C4-2B (cell line): ENCODE data around the gene STRADB.

Experiments used
- H3K27ac ChIP-seq: fragments of 450-650 bp; 2 replicates; pipeline ENCODE4 v1.5.1; 2017
- CTCF ChIP-seq: fragments of 450-650 bp; conservative IDR thresholded peaks from 2 replicates; pipeline ENCODE4 v1.5.1; 2017; ENCODE audit warnings: mild to moderate bottlenecking
- ZFX ChIP-seq: fragments of 450-650 bp; IDR thresholded peaks from 2 replicates; pipeline ENCODE4 v1.6.1; 2017

Gene STRADB

GRCh38 chr2:201460532-201460931 lies 9.0 kb downstream of the STRADB start:
- H3K27ac ChIP-seq, result no peak overlapping the region
- no peak for TF ChIP-seq CTCF
- no peak for TF ChIP-seq ZFX

GRCh38 chr2:201464547-201464946 lies 13.0 kb downstream of the STRADB start:
- peak overlapping the region; percentile 90 for H3K27ac ChIP-seq
- no peak for TF ChIP-seq ZFX
- TF ChIP-seq CTCF, result no peak

GRCh38 chr2:201465524-201465971 lies 14.0 kb downstream of the STRADB start:
- no peak for TF ChIP-seq CTCF
- no peak for TF ChIP-seq ZFX

GRCh38 chr2:201466050-201466675 lies 14.6 kb downstream of the STRADB start:
- peak overlapping the region; percentile 90 for H3K27ac ChIP-seq
- no peak; the same call in 1 of the 2 replicates for TF ChIP-seq ZFX
- no peak for TF ChIP-seq CTCF

More at GRCh38 chr2:201465524-201465971, 14.0 kb downstream of the STRADB start:
- H3K27ac ChIP-seq, result peak overlapping the region; percentile 90

GRCh38 chr2:201467666-201468065 lies 16.1 kb downstream of the STRADB start:
- no peak overlapping the region for H3K27ac ChIP-seq
- TF ChIP-seq ZFX (no peak), CTCF (no peak)

- TF ChIP-seq ZFX (no peak), CTCF (no peak)
- H3K27ac ChIP-seq, result no peak overlapping the region
Observed at GRCh38 chr2:201470821-201471731, 19.5 kb downstream of the STRADB start.
